Hepatocyte (in vitro differentiated cells): ENCODE results near the gene NEU3. TPM values are rescaled to one million over a fixed set of nuclear protein-coding genes. Genes with fewer than 3 reads are reported as not detected.
"Not testable (repeated sequence)": the region's sequence is repeated elsewhere in the genome, so short reads cannot be mapped to it uniquely, and the experiment has no call there.

ENCODE experiments used
- DNase-seq: peaks from one replicate; pipeline ENCODE4 v3.0.0-alpha.2; 2016; ENCODE audit warnings: low spot score
- H2AFZ ChIP-seq: fragments of 200-600 bp; sonication (generic); 2 replicates; pipeline ENCODE4 v1.6.0; 2016; ENCODE audit warnings: antibody characterized with exemption, mild to moderate bottlenecking
- H3K27ac ChIP-seq: fragments of 200-600 bp; sonication (generic); 2 replicates; pipeline ENCODE4 v1.5.1; 2016; ENCODE audit warnings: mild to moderate bottlenecking
- H3K27me3 ChIP-seq: fragments of 200-600 bp; sonication (generic); 2 replicates; pipeline ENCODE4 v1.6.1; 2016
- H3K36me3 ChIP-seq: fragments of 200-600 bp; sonication (generic); replicated peaks from 2 replicates; pipeline ENCODE4 v1.5.1; 2016; ENCODE audit warnings: low read depth; ENCODE audit not compliant: insufficient read depth
- H3K4me1 ChIP-seq: fragments of 200-600 bp; sonication (generic); 2 replicates; pipeline ENCODE4 v1.5.1; 2016; ENCODE audit warnings: mild to moderate bottlenecking, moderate library complexity; ENCODE audit not compliant: insufficient read depth
- H3K4me2 ChIP-seq: fragments of 200-600 bp; sonication (generic); 2 replicates; pipeline ENCODE4 v1.6.0; 2016
- H3K4me3 ChIP-seq: fragments of 200-600 bp; sonication (generic); 2 replicates; pipeline ENCODE4 v1.5.1; 2016; ENCODE audit warnings: mild to moderate bottlenecking
- H3K79me2 ChIP-seq: fragments of 200-600 bp; sonication (generic); 2 replicates; pipeline ENCODE4 v1.6.0; 2017; ENCODE audit warnings: mild to moderate bottlenecking
- H3K9me2 ChIP-seq: fragments of 200-600 bp; sonication (generic); replicated peaks from 2 replicates; pipeline ENCODE4 v1.6.0; 2017; ENCODE audit warnings: mild to moderate bottlenecking; ENCODE audit not compliant: insufficient read depth
- H3K9me3 ChIP-seq: fragments of 200-600 bp; sonication (generic); 2 replicates; pipeline ENCODE4 v1.5.1; 2016; ENCODE audit warnings: low read depth, mild to moderate bottlenecking
- H4K20me1 ChIP-seq: fragments of 200-600 bp; sonication (generic); 2 replicates; pipeline ENCODE4 v1.6.0; 2016; ENCODE audit warnings: mild to moderate bottlenecking; ENCODE audit not compliant: insufficient read depth, poor library complexity, severe bottlenecking
- EZH2 ChIP-seq: fragments of 200-600 bp; sonication (generic); IDR thresholded peaks from 2 replicates; pipeline ENCODE4 v1.6.1; 2016; ENCODE audit warnings: antibody characterized with exemption, mild to moderate bottlenecking, borderline replicate concordance
- EZH2phosphoT487 ChIP-seq: fragments of 200-600 bp; sonication (generic); IDR thresholded peaks from one replicate; pipeline ENCODE4 v1.6.1; 2018; ENCODE audit warnings: antibody characterized with exemption, mild to moderate bottlenecking, low read depth, moderate library complexity; ENCODE audit not compliant: unreplicated experiment, severe bottlenecking
- WGBS: methylation state at CpG from one replicate; pipeline ENCODE4 v1.1.6; 2016; ENCODE audit warnings: low lambda C conversion rate; ENCODE audit errors: missing lambda C conversion rate; 5-methylcytosine and 5-hydroxymethylcytosine counted together
- polyA plus RNA-seq: library from polyadenylated mRNA; unstranded; fragments of >200 nt; fragmentation: Nextera tagmentation; extraction: Ambion mirVana; gene quantifications from 2 replicates; pipeline ENCODE4 v1.2.1, GENCODE V29; 2016
- total RNA-seq: library from RNA; depleted of rRNA; stranded (reverse); fragments of >200 nt; gene quantifications from 2 replicates; pipeline ENCODE4 v1.2.3, GENCODE V29; 2014
- TF ChIP-seq, protein P1 (sequence below): fragments of 200-600 bp; sonication (generic); IDR thresholded peaks from 2 replicates; pipeline ENCODE4 v1.5.1; 2016; ENCODE audit warnings: antibody characterized with exemption, mild to moderate bottlenecking; ENCODE audit not compliant: poor library complexity

NEU3 gene
- total and polyA plus RNA-seq, 2 experiments from 2014 or later, result 4.3 to 11.7 TPM

- Histone ChIP-seq H3K4me1 (peaks cover 3% of the 10 kb centered on the region), H2AFZ (no peak overlapping the region), H3K9me3 (no peaks in the 10 kb centered on the region), H4K20me1 (no peaks in the 10 kb centered on the region), H3K27me3 (no peaks in the 10 kb centered on the region), H3K27ac (no peak overlapping the region), H3K4me2 (no peak overlapping the region), H3K79me2 (no peaks in the 10 kb centered on the region), H3K9me2 (no peaks in the 10 kb centered on the region), H3K36me3 (no peaks in the 10 kb centered on the region), H3K4me3 (no peak overlapping the region)
- no peak for DNase-seq
- TF ChIP-seq, protein P1, sequence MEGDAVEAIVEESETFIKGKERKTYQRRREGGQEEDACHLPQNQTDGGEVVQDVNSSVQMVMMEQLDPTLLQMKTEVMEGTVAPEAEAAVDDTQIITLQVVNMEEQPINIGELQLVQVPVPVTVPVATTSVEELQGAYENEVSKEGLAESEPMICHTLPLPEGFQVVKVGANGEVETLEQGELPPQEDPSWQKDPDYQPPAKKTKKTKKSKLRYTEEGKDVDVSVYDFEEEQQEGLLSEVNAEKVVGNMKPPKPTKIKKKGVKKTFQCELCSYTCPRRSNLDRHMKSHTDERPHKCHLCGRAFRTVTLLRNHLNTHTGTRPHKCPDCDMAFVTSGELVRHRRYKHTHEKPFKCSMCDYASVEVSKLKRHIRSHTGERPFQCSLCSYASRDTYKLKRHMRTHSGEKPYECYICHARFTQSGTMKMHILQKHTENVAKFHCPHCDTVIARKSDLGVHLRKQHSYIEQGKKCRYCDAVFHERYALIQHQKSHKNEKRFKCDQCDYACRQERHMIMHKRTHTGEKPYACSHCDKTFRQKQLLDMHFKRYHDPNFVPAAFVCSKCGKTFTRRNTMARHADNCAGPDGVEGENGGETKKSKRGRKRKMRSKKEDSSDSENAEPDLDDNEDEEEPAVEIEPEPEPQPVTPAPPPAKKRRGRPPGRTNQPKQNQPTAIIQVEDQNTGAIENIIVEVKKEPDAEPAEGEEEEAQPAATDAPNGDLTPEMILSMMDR, result no peak
- TF ChIP-seq EZH2, result no peak
- TF ChIP-seq EZH2phosphoT487, result no peak
- 81% methylated on average over 3 of the region's 3 CpGs for WGBS
Measured at GRCh38 chr11:74984070-74984469, 4.7 kb upstream of the NEU3 start.

DNA sequence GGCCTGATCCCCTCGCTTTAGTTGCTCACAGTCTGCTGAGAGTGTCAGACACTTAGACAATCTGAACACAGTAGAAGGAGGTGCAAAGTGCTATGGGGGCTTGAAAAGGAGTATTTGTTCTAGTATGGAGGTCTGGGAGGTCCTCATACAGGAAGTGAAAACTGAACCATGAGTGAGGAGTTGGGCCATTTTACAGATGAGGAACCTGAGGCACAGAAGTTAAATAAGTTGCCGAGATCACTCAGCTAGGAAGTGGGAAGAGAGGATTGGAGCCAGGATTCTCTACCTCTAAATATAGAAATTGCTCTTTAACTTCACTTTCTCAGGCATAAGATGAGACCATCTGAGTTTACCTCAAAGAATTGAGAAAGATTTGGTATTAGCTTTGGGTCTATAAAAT, 4.0 kb upstream of the NEU3 start:
- Histone ChIP-seq H3K4me2 (no peak overlapping the region), H3K36me3 (no peaks in the 10 kb centered on the region), H3K27me3 (no peaks in the 10 kb centered on the region), H3K9me3 (no peaks in the 10 kb centered on the region), H4K20me1 (no peaks in the 10 kb centered on the region), H3K4me1 (peaks cover 3% of the 10 kb centered on the region), H3K4me3 (no peak overlapping the region), H3K27ac (no peak overlapping the region), H3K79me2 (peaks cover under 1% of the 10 kb centered on the region), H3K9me2 (no peaks in the 10 kb centered on the region), H2AFZ (no peak overlapping the region)
- 93% methylated on average over 2 of the region's 2 CpGs for WGBS
- no peak for DNase-seq
- TF ChIP-seq EZH2 (no peak), EZH2phosphoT487 (no peak)
- TF ChIP-seq, protein P1, result no peak

GRCh38 chr11:74989260-74989638, 516 bp downstream of the NEU3 start:
- Histone ChIP-seq H3K36me3 (no peaks in the 10 kb centered on the region), H4K20me1 (no peaks in the 10 kb centered on the region), H3K4me3 (peak overlapping the region; percentile 94), H3K27me3 (no peaks in the 10 kb centered on the region), H3K4me1 (no peaks in the 10 kb centered on the region), H3K9me2 (no peaks in the 10 kb centered on the region), H3K27ac (peak overlapping the region; percentile 93), H3K9me3 (no peaks in the 10 kb centered on the region), H3K79me2 (peaks cover 13% of the 10 kb centered on the region), H2AFZ (peak overlapping the region; percentile 95), H3K4me2 (peak overlapping the region; percentile 94)
- WGBS, result 7% methylated on average over 8 of the region's 8 CpGs
- peak; percentile 18 for DNase-seq
- TF ChIP-seq EZH2, result no peak
- TF ChIP-seq, protein P1, result no peak
- no peak for TF ChIP-seq EZH2phosphoT487

DNA sequence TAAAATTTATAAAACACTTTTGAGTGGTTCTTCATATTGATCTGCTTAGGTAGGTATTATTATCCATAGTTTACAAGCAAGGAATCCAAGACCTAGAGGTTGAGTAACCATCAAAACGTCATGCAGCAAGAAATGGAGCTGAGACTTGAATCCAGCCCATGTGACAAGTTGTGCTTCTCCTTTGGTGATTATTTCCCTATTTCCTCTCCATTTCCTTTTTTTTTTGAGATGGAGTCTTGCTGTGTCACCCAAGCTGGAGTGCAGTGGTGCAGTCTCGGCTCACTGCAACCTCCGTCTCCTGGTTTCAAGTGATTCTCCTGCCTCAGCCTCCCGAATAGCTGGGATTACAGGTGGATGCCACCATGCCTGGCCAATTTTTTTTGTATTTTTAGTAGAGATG, 1.4 kb downstream of the NEU3 start:
- not testable (repeated sequence) for DNase-seq, H3K4me3 ChIP-seq, H3K9me2 ChIP-seq, H4K20me1 ChIP-seq, H3K4me1 ChIP-seq, H3K9me3 ChIP-seq, H3K27ac ChIP-seq, H3K36me3 ChIP-seq, H2AFZ ChIP-seq, H3K27me3 ChIP-seq
- Histone ChIP-seq H3K4me2 (peak overlapping the region; percentile 94), H3K79me2 (peaks cover 13% of the 10 kb centered on the region)
- 90% methylated on average over 4 of the region's 4 CpGs for WGBS
